GM23248 (cell line): Measurements from ENCODE around the gene FRMD5. TPM values are rescaled to one million over a fixed set of nuclear protein-coding genes. Genes with fewer than 3 reads are reported as not detected.

Experiments used
- DNase-seq: peaks from one replicate; pipeline ENCODE4 v3.0.0-alpha.2; 2015
- H2AFZ ChIP-seq: fragments of 200-600 bp; sonication (generic); 2 replicates; pipeline ENCODE4 v1.6.1; 2016; ENCODE audit warnings: antibody characterized with exemption
- H3F3A ChIP-seq: fragments of 200-600 bp; sonication (generic); 2 replicates; pipeline ENCODE4 v1.6.1; 2016; ENCODE audit warnings: mild to moderate bottlenecking, antibody characterized with exemption, mixed run types; ENCODE audit not compliant: insufficient read depth
- H3K27ac ChIP-seq: fragments of 200-600 bp; sonication (generic); 2 replicates; pipeline ENCODE4 v1.5.1; 2016; ENCODE audit warnings: mild to moderate bottlenecking
- H3K27me3 ChIP-seq: fragments of 200-600 bp; sonication (generic); replicated peaks from 2 replicates; pipeline ENCODE4 v1.6.1; 2016; ENCODE audit warnings: mild to moderate bottlenecking; ENCODE audit not compliant: insufficient read depth
- H3K36me3 ChIP-seq: fragments of 200-600 bp; sonication (generic); 2 replicates; pipeline ENCODE4 v1.6.1; 2016; ENCODE audit warnings: low read depth, mild to moderate bottlenecking
- H3K4me1 ChIP-seq: fragments of 200-600 bp; sonication (generic); 2 replicates; pipeline ENCODE4 v1.6.1; 2016; ENCODE audit warnings: mild to moderate bottlenecking; ENCODE audit not compliant: insufficient read depth
- H3K4me2 ChIP-seq: fragments of 200-600 bp; sonication (generic); one replicate; pipeline ENCODE4 v1.6.1; 2016; ENCODE audit warnings: mild to moderate bottlenecking; ENCODE audit not compliant: unreplicated experiment
- H3K4me3 ChIP-seq: fragments of 200-600 bp; sonication (generic); 2 replicates; pipeline ENCODE4 v1.5.1; 2016; ENCODE audit warnings: mild to moderate bottlenecking
- H3K79me2 ChIP-seq: fragments of 200-600 bp; sonication (generic); 2 replicates; pipeline ENCODE4 v1.6.1; 2016; ENCODE audit warnings: mild to moderate bottlenecking; ENCODE audit not compliant: insufficient read depth
- H3K9ac ChIP-seq: fragments of 200-600 bp; sonication (generic); 2 replicates; pipeline ENCODE4 v1.6.1; 2016; ENCODE audit warnings: mild to moderate bottlenecking
- H3K9me2 ChIP-seq: fragments of 200-600 bp; sonication (generic); 2 replicates; pipeline ENCODE4 v1.6.1; 2016; ENCODE audit warnings: mixed run types, mild to moderate bottlenecking, moderate library complexity; ENCODE audit not compliant: insufficient read depth
- H3K9me3 ChIP-seq: fragments of 200-600 bp; sonication (generic); one replicate; pipeline ENCODE4 v1.6.1; 2017; ENCODE audit warnings: low read depth
- H4K20me1 ChIP-seq: fragments of 200-600 bp; sonication (generic); 2 replicates; pipeline ENCODE4 v1.6.0; 2016; ENCODE audit not compliant: insufficient read depth
- EZH2 ChIP-seq: fragments of 200-600 bp; sonication (generic); IDR thresholded peaks from 2 replicates; pipeline ENCODE4 v1.6.1; 2018; ENCODE audit warnings: antibody characterized with exemption, mild to moderate bottlenecking; ENCODE audit not compliant: insufficient read depth, poor library complexity, severe bottlenecking
- EZH2phosphoT487 ChIP-seq: fragments of 200-600 bp; sonication (generic); IDR thresholded peaks from 2 replicates; pipeline ENCODE4 v1.6.1; 2018; ENCODE audit warnings: antibody characterized with exemption, moderate library complexity, mild to moderate bottlenecking, low read depth; ENCODE audit not compliant: insufficient read depth
- WGBS, 2 experiments: methylation state at CpG; one replicate each; pipeline ENCODE4 v1.1.6; 2015 to 2017; ENCODE audit warnings: low lambda C conversion rate in 2 of 2, low coverage in 1 of 2; ENCODE audit errors: missing lambda C conversion rate in 2 of 2; 5-methylcytosine and 5-hydroxymethylcytosine counted together
- in situ Hi-C: fragments of 300-500 bp; cut with MboI; formaldehyde crosslinking; loops from 2 replicates; pipeline ENCODE4 v1.15.0; 2020
- polyA plus RNA-seq: library from polyadenylated mRNA; unstranded; fragments of >200 nt; fragmentation: Nextera tagmentation; extraction: Ambion mirVana; gene quantifications from 2 replicates; pipeline ENCODE4 v1.2.1, GENCODE V29; 2016
- total RNA-seq: library from RNA; depleted of rRNA; stranded (reverse); fragments of >200 nt; shearing (Covaris generic); gene quantifications from 2 replicates; pipeline ENCODE4 v1.2.3, GENCODE V29; 2014

FRMD5 gene
- total and polyA plus RNA-seq, 2 experiments from 2014 or later: 0.65 to 2.9 TPM

- Histone ChIP-seq H3K36me3 (no peaks in the 10 kb centered on the region), H3K4me2 (peak overlapping the region; percentile 11), H3K9me3 (no peaks in the 10 kb centered on the region), H2AFZ (peak overlapping the region; percentile 23; the same call in 1 of the 2 replicates), H3K27me3 (no peaks in the 10 kb centered on the region), H3K4me1 (peaks cover 51% of the 10 kb centered on the region), H3K9ac (no peak overlapping the region), H3K27ac (no peak overlapping the region), H3F3A (peaks cover 29% of the 10 kb centered on the region), H3K79me2 (no peaks in the 10 kb centered on the region), H3K9me2 (no peaks in the 10 kb centered on the region), H3K4me3 (no peak overlapping the region), H4K20me1 (no peaks in the 10 kb centered on the region)
- in situ Hi-C loops: no loop called here
- 79 to 82% methylated on average over 2 of the region's 2 CpGs for whole genome bisulfite sequencing, 2 experiments
- TF ChIP-seq EZH2 (no peak), EZH2phosphoT487 (no peak)
- no peak for DNase-seq
Observed at GRCh38 chr15:44084171-44084570, 110.9 kb downstream of the FRMD5 start.

GRCh38 chr15:44082558-44083157 is 112.4 kb downstream of the FRMD5 start:
- H4K20me1 ChIP-seq: no peaks in the 10 kb centered on the region
- H3K4me2 ChIP-seq: no peak overlapping the region
- DNase-seq: peak; percentile 29
- H2AFZ ChIP-seq: no peak overlapping the region
- H3F3A ChIP-seq: peaks cover 16% of the 10 kb centered on the region
- no peak overlapping the region for H3K4me3 ChIP-seq
- H3K27ac ChIP-seq: no peak overlapping the region
- H3K4me1 ChIP-seq: peaks cover 43% of the 10 kb centered on the region
- 83 to 86% methylated on average over 1 of the region's 1 CpG for WGBS, 2 experiments
- H3K79me2 ChIP-seq: no peaks in the 10 kb centered on the region
- no peaks in the 10 kb centered on the region for H3K9me2 ChIP-seq
- no peak for TF ChIP-seq EZH2phosphoT487
- no peak for TF ChIP-seq EZH2
- H3K9ac ChIP-seq: no peak overlapping the region
- no peaks in the 10 kb centered on the region for H3K27me3 ChIP-seq
- H3K9me3 ChIP-seq: no peaks in the 10 kb centered on the region
- H3K36me3 ChIP-seq: no peaks in the 10 kb centered on the region
- in situ Hi-C loops: no loop called here

DNA sequence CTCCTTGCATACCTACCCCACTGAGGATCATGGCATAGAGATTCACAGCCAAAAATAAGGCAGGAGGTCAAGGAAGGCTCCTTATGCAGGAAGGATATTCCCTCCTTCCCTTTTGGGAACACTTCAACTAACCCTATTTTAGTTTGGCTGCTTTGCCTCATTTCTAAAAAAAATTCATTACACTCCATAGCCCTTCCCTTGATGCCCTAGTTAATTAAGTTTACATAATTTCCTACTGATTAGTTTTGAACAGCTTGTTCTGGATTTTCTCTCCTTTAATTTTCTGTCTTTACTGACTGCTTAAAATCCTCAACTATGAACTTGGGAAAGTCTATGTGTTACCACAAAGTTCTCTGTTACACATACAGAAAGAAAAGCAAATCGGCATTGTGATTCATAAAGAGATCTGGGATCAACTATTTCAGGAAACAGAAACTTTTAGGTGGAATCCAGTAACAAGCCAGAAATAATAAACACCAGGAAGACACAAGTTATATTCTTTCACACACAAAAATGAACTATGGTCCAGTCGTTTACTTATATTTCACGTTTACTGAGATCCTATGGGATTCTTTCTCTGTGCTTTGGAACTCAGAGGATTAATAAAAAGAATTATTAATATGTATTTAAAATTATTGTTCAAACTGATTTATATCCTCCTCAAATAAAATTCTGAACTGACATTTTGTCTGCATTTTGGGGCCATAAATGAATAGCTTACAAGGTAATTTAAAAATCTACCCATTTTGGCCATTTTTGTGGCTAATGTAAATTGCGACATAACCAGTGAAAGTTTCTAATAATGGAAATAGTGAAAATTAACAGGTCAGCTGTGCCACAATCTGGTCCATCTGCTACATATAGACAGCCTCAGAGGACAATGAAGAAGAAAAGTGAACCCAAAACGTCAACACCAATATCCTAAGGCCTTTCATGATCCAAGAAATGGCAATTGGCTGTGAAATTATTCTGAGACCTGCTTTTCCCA is 113.8 kb downstream of the FRMD5 start:
- 66 to 67% methylated on average over 5 of the region's 5 CpGs for WGBS, 2 experiments
- Histone ChIP-seq H3K36me3 (no peaks in the 10 kb centered on the region), H3K4me3 (0 out of 2 replicates have a peak overlapping the region, but pooled peaks have one; percentile 20), H3F3A (peaks cover 8% of the 10 kb centered on the region), H2AFZ (peak overlapping the region; percentile 15; the same call in 1 of the 2 replicates), H3K9me3 (no peaks in the 10 kb centered on the region), H3K27me3 (no peaks in the 10 kb centered on the region), H3K9me2 (no peaks in the 10 kb centered on the region), H3K9ac (no peak overlapping the region), H4K20me1 (no peaks in the 10 kb centered on the region), H3K4me1 (peaks cover 37% of the 10 kb centered on the region), H3K79me2 (no peaks in the 10 kb centered on the region), H3K4me2 (peak overlapping the region; percentile 41), H3K27ac (peak overlapping the region; percentile 52)
- DNase-seq: peak; percentile 65
- no peak for TF ChIP-seq EZH2phosphoT487
- no peak for TF ChIP-seq EZH2
- in situ Hi-C loops: no loop called here

GRCh38 chr15:44075535-44075934 is 119.5 kb downstream of the FRMD5 start:
- peak; percentile 24 for DNase-seq
- no peaks in the 10 kb centered on the region for H3K36me3 ChIP-seq
- no peaks in the 10 kb centered on the region for H4K20me1 ChIP-seq
- H3K4me3 ChIP-seq: no peak overlapping the region
- H3K27me3 ChIP-seq: no peaks in the 10 kb centered on the region
- peak overlapping the region; percentile 2 for H3K4me2 ChIP-seq
- no peaks in the 10 kb centered on the region for H3K9me2 ChIP-seq
- H3K4me1 ChIP-seq: peaks cover 8% of the 10 kb centered on the region; the same call in 1 of the 2 replicates
- H3K79me2 ChIP-seq: no peaks in the 10 kb centered on the region
- TF ChIP-seq EZH2 (no peak), EZH2phosphoT487 (no peak)
- H3F3A ChIP-seq: no peaks in the 10 kb centered on the region; the same call in 1 of the 2 replicates
- 44 to 54% methylated on average over 3 of the region's 3 CpGs for WGBS, 2 experiments
- in situ Hi-C loops: no loop called here
- H3K9me3 ChIP-seq: no peaks in the 10 kb centered on the region
- H3K27ac ChIP-seq: no peak overlapping the region
- H3K9ac ChIP-seq: no peak overlapping the region
- H2AFZ ChIP-seq: 0 out of 2 replicates have a peak overlapping the region, but pooled peaks have one; percentile 6
